HepG2 (cell line): ENCODE data around the gene PIWIL1. TPM values are rescaled to one million over a fixed set of nuclear protein-coding genes. Genes with fewer than 3 reads are reported as not detected.

Experiments
- AGO2 ChIP-seq: fragments of 200-400 bp; formaldehyde crosslinking; optimal IDR thresholded peaks from 2 replicates; pipeline ENCODE3; 2017; ENCODE audit warnings: mild to moderate bottlenecking, low read depth, low read length, moderate library complexity
- KMT2A ChIP-seq: sonication (generic); formaldehyde crosslinking; IDR thresholded peaks from 2 replicates; pipeline ENCODE4 v1.4.0; 2020; ENCODE audit warnings: missing genetic modification reagents
- MBD4 ChIP-seq: IDR thresholded peaks from 2 replicates; pipeline ENCODE4 v1.6.1; 2012; ENCODE audit warnings: low read length, inconsistent platforms, borderline replicate concordance
- MTF2 ChIP-seq: sonication (generic); formaldehyde crosslinking; IDR thresholded peaks from 2 replicates; pipeline ENCODE4 v1.5.0; 2020; ENCODE audit warnings: missing genetic modification reagents, borderline replicate concordance
- SAP130 ChIP-seq: IDR thresholded peaks from 2 replicates; pipeline ENCODE4 v1.6.1; 2016; ENCODE audit warnings: low read depth
- ZNF75D ChIP-seq: sonication (generic); formaldehyde crosslinking; IDR thresholded peaks from 2 replicates; pipeline ENCODE4 v1.8.1; 2023; ENCODE audit warnings: missing genetic modification reagents, mild to moderate bottlenecking, borderline replicate concordance
- polyA plus RNA-seq, 8 experiments: library from polyadenylated mRNA; depleted of rRNA in 3 of 8; stranded (reverse) in 7 of 8; unstranded in 1 of 8; fragments of >200 nt; fragmentation: Illumina TruSeq in 4 of 8; extraction: Trizol in 4 of 8; gene quantifications; 2 replicates each; pipeline versions ENCODE4 v1.2.1 to v1.2.3, GENCODE V29; 2011 to 2016; ENCODE audit warnings: low read depth in 4 of 8, missing spikeins in 1 of 8, mixed read lengths in 1 of 8; ENCODE audit not compliant: insufficient read depth in 1 of 8
- total RNA-seq, 5 experiments: library from RNA; depleted of rRNA; stranded (reverse); fragments of >200 nt; fragmentation: Illumina TruSeq; extraction: Trizol; gene quantifications; 2 replicates each; pipeline ENCODE4 v1.2.3, GENCODE V29; 2016; ENCODE audit warnings: low read depth in 1 of 5
- TF ChIP-seq, protein P1 (sequence below): sonication (generic); formaldehyde crosslinking; IDR thresholded peaks from 2 replicates; pipeline ENCODE4 v1.4.0; 2020; ENCODE audit warnings: low read depth, missing genetic modification reagents
- TF ChIP-seq, protein P2 (sequence below): sonication (generic); formaldehyde crosslinking; IDR thresholded peaks from 2 replicates; pipeline ENCODE4 v1.4.0; 2020; ENCODE audit warnings: missing genetic modification reagents, borderline replicate concordance

PIWIL1 gene
- total and polyA plus RNA-seq, 2 of the 13 experiments (the other 11 are each of a cell fraction or from before 2014, with no cell fraction given): not detected

DNA sequence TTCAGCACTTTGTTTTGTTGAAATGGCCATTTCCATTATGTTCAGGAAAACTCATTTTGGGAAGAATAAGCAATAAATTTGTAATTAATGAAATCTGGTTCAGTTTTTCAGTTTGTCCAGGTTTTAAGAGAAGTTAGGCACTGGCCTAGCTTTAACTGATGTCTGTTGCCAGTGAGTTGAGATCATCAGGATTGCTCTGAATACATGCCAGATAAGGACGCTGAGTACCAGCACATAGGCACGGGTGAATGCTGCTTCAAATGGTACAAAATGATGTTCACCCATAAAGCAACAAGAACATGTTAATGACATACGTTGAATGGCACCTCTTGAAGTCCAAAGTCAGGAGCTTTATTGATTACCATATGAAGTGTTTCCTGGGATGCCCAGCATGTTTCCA is 46.5 kb downstream of the PIWIL1 start (continued):
- TF ChIP-seq, protein P1, sequence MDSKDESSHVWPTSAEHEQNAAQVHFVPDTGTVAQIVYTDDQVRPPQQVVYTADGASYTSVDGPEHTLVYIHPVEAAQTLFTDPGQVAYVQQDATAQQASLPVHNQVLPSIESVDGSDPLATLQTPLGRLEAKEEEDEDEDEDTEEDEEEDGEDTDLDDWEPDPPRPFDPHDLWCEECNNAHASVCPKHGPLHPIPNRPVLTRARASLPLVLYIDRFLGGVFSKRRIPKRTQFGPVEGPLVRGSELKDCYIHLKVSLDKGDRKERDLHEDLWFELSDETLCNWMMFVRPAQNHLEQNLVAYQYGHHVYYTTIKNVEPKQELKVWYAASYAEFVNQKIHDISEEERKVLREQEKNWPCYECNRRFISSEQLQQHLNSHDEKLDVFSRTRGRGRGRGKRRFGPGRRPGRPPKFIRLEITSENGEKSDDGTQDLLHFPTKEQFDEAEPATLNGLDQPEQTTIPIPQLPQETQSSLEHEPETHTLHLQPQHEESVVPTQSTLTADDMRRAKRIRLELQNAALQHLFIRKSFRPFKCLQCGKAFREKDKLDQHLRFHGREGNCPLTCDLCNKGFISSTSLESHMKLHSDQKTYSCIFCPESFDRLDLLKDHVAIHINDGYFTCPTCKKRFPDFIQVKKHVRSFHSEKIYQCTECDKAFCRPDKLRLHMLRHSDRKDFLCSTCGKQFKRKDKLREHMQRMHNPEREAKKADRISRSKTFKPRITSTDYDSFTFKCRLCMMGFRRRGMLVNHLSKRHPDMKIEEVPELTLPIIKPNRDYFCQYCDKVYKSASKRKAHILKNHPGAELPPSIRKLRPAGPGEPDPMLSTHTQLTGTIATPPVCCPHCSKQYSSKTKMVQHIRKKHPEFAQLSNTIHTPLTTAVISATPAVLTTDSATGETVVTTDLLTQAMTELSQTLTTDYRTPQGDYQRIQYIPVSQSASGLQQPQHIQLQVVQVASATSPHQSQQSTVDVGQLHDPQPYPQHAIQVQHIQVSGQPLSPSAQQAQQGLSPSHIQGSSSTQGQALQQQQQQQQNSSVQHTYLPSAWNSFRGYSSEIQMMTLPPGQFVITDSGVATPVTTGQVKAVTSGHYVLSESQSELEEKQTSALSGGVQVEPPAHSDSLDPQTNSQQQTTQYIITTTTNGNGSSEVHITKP: no peak
- TF ChIP-seq AGO2 (no peak), MTF2 (CRISPR knock-in tag) (no peak), SAP130 (no peak), MBD4 (no peak), ZNF75D (CRISPR knock-in tag) (no peak), KMT2A (CRISPR knock-in tag) (no peak)
- TF ChIP-seq, protein P2, sequence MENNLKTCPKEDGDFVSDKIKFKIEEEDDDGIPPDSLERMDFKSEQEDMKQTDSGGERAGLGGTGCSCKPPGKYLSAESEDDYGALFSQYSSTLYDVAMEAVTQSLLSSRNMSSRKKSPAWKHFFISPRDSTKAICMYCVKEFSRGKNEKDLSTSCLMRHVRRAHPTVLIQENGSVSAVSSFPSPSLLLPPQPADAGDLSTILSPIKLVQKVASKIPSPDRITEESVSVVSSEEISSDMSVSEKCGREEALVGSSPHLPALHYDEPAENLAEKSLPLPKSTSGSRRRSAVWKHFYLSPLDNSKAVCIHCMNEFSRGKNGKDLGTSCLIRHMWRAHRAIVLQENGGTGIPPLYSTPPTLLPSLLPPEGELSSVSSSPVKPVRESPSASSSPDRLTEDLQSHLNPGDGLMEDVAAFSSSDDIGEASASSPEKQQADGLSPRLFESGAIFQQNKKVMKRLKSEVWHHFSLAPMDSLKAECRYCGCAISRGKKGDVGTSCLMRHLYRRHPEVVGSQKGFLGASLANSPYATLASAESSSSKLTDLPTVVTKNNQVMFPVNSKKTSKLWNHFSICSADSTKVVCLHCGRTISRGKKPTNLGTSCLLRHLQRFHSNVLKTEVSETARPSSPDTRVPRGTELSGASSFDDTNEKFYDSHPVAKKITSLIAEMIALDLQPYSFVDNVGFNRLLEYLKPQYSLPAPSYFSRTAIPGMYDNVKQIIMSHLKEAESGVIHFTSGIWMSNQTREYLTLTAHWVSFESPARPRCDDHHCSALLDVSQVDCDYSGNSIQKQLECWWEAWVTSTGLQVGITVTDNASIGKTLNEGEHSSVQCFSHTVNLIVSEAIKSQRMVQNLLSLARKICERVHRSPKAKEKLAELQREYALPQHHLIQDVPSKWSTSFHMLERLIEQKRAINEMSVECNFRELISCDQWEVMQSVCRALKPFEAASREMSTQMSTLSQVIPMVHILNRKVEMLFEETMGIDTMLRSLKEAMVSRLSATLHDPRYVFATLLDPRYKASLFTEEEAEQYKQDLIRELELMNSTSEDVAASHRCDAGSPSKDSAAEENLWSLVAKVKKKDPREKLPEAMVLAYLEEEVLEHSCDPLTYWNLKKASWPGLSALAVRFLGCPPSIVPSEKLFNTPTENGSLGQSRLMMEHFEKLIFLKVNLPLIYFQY: no peak
